HG03378 (cell line): ENCODE measurements around the gene TMEM234.

Experiments
- ATAC-seq: cut with Tn5 transposase; IDR thresholded peaks from one replicate; pipeline ENCODE4 v1.9.1; 2021; ENCODE audit warnings: mild to moderate bottlenecking, moderate library complexity; ENCODE audit not compliant: unreplicated experiment

The TMEM234 gene

DNA sequence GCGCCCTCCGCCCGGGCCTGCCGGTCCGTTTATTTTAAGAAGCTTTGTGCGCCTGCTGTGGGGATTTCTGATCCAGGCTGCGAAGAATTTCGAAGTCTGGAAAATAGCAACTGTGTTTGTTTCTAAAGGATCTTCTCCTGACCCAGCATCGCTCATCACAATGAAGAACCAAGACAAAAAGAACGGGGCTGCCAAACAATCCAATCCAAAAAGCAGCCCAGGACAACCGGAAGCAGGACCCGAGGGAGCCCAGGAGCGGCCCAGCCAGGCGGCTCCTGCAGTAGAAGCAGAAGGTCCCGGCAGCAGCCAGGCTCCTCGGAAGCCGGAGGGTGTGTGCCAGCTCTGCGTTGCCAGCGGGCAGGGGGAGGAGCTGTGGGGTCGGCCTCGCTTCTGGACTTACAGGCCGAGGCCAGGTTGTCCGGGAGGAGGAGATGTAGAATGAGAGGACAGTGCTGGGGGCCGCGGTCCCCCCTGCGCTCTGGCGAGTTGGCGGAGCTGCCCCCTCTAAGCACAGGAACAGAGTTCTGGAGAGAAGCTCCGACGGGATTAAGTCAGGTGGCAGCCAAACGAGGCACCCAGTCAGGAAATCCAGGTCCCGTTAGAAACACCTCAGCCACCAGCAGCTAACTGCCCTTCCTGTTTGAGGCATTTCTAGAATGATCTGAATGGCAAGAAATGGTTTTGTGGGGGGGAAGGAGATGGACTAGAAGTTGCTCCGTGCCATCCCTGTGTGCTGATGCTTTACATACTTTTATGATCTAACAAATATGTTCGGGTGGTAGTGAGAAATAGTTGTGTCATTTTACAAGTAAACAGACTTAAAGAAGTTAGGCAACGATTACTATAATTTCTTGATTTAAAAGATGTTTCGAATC, 41.7 kb downstream of the TMEM234 start:
- peak; percentile 11 for ATAC-seq

DNA sequence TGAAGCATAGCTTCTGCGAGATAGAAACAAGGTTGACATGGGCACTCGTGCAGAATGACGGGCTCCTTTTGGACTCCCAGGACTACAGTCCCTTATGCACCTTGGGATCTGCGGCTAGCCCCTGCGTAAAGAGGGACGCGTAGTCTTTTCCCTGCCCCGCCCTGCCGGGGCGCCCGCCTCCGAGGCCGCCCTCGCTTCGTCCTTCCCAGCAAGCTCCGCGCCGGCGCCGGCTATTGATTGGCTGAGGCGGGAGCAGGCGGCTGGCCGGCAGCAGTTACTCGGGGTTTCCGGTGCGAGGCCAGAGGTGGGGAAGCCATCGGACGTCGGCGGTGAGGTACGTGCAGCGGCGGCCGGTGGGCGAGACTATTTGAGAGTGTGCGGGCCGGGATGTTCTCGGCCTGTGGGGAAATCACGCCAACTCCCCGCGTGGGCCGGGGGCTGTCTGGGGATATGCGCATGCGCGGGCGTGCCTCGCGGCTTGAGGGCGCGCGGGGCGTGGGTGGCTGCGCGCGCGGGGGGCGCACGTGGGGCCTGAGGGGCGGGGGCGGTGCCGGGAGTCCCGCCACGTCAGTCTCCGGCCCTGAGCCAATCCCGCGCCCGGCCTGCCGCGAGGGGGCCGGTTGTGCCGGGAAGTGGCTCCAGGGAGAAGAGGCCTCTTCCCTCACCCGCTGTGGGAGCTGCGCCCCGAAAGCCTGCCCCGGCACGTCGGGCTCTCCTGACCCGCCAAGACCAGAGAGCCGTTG, 42.5 kb downstream of the TMEM234 start, which contains the start of gene TXLNA:
Gene TXLNA (plus strand): TSS at position 233 of the 743 bp plus-strand sequence. CDS start 671 bp downstream, outside the sequence.
- ATAC-seq, result peak; percentile 63

DNA sequence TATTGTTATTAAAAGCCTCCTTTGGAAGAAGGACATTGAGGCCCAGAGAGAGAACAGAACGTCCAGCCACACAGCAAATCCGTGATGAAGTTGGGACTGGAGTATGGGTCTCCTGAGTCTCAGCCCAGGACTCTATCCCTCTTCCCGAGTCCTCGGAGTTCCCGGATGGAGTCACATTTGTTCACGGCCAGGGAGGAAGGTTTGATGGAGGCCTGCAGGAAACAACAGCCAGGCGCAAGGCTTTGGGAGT, 43.0 kb downstream of the TMEM234 start:
- no peak for ATAC-seq

DNA sequence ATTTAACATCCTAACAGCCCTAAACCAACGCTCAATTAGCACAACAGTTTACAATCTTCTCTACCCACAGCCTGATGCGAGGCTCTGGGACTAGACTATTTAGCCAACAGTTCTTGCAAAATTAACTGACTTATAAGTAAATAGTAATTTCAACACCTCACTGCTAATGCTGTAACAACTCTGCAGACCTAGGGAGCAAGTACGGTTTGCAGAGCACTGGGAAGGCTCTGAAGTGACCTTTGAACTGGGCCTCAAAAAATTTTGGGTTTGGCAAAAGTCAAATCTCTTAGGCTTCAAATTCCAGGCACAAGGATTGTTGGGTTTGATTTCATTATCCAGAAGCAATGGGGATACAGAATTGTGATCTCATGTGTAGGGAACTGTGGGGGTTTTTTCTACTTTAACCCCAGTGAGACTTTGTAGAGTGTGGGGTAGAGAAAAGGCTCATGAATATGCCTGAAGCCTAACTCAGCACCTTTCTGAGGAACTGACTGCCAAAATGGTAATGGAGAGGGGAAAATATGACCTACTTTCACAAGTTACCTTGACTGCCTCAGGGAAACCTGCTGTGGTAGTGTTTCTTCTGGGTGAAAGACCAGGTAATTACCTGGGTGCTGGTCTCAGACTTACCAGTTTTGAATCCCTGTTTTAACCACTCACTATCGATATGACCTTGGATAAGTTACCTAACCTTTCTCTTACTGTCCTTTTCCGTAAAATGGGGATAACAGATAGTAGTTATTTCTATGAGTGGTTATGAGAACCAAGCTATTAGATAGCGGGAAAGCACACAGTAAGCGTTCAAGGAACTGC, 43.6 kb downstream of the TMEM234 start:
- ATAC-seq, result no peak

DNA sequence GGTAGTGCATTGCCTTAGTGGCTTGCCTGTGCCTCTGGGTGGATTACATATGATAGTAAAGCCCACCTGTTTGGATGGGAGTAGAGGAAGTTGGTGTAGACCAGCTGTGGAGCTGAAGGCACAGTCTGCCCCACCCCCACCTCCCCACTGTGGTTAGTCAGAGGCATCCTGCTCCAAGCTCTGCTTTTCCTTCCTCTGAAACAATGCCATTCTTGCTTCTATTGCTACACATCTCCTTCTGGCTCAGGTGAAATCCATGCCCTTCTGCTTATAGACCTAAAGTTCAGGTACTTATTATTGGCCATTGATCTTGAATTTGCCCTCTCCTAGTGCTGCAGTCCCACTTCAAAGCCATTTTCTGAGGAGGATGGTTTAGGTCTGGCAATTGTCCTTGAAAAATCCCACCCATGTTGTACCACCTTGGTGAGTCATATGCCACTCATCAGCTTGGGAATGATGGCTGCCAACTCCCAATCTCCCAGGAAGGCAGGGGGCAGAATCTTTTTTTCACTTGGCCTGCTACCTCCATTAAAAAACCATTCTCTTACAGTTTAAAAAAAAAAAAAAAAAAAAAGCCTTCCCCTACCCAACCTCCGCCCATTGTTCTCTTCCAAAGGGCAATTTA, 49.4 kb downstream of the TMEM234 start:
- no peak for ATAC-seq

DNA sequence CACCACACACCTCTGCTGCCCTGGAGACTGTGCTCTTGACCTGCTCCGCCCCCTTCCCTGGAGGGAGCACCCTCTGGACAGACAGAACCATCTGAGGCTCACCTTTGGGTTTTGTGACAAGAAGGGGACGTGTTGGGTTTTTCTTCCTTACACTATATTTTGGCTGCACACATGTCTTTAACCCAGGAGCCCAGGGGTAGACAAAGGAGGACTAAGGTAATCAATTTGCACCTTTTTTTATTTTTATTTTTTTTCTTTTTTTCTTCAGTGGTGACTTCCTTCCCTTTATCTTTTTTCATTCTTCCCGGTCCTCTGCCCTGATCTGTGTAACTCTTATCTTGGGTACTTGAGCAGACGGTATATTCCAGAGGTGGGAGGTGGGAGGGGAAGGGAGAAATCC, 51.2 kb downstream of the TMEM234 start:
- no peak for ATAC-seq
